ENCODE data around the gene DNMT3B. TPM values are rescaled to one million over a fixed set of nuclear protein-coding genes. Genes with fewer than 3 reads are reported as not detected.

The DNMT3B gene
- polyA plus RNA-seq, 2 donors, result 0.46 to 0.96 TPM

DNA sequence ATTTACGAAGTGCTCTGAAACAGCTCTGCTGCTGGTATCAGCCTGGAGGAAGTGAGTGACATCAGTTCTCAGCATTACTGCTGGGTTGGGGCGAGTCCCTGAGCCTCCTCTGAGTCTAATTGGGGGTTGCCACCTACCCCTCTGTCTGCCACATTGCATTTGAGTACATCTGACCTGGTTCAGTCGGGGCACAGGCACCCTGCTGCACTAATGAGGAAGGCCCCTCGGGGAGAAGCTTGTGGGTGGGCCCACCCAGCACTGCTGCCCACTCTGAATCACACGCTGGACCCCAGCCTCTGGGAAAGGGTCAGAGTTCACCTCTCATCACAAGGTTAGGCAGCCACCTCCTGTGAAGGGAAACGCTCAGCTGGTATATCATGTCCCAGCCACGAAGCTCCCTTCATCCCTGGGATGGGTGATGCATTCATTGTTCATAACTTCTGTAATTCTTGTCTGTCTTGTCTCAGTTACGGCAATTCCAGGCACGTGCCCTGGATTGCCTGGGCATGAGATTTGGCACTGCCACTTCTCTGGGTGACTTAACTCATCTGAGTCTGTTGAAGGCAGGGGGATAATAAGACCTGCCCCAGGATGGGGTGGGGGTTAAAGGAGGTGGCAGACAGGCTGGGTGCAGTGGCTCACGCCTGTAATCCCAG is 13.3 kb downstream of the DNMT3B start:
- Histone ChIP-seq H3K4me1 (ENCODE audit: control insufficient read depth in 2 of 2, insufficient read depth in 2 of 2, low read length in 1 of 2) (peaks cover 2 to 4% of the 10 kb centered on the region in 2 donors), H3K9me3 (ENCODE audit: control insufficient read depth in 2 of 2, insufficient read depth in 1 of 2, low read depth in 1 of 2, low read length in 1 of 2) (peaks cover 0 to 2% of the 10 kb centered on the region in 2 donors), H3K27ac (ENCODE audit: low read depth in 2 of 2, low read length in 1 of 2) (no peak overlapping the region), H3K36me3 (ENCODE audit: control insufficient read depth in 2 of 2, insufficient read depth in 2 of 2, low read length in 1 of 2) (no peaks in the 10 kb centered on the region), H3K27me3 (ENCODE audit: control insufficient read depth in 1 of 2, insufficient read depth in 2 of 2, low read length in 2 of 2) (no peaks in the 10 kb centered on the region), H3K4me3 (ENCODE audit: low read depth in 1 of 2, low read length in 2 of 2) (no peak overlapping the region)
- WGBS, 2 donors, result 63 to 75% methylated on average over 10 of the region's 10 CpGs

DNA sequence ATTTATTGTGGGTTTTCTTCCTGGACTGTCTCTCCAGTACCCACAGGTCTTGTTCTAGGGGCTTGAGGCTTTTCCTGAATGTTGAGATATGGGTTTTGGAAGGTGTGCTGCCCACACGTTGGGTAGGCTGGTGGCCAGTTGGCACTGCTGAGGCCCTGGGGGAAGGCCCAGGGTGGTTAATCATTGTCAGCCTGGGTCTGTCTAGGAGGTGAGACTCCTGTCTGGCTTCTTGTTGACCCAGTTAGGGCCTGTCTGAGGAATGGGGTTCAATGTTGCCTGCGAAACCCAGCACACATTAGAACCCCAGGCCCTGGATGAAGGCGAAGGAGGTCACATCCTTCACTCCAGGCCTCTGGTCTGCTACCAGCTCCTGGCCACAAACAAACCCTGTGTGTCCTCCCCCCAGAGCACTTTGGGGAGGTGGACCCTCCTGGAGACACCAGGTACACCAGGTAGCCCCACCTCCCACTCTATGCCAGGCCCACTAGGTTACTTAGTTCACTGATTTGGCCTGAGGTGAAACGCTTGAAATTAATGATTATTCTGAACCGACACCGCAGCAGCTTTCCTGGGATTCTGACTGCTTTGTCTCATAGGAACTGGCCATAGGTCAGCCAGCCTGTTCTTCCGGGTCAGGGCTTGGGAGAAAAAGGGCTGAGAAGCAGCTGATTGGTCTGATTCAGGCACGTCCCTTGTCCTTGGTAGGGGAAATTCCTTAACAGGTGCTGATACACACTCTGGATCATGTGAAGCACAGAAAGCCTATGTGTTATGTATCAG is 15.2 kb downstream of the DNMT3B start:
- H3K9me3 ChIP-seq (ENCODE audit: control insufficient read depth in 2 of 2, insufficient read depth in 1 of 2, low read depth in 1 of 2, low read length in 1 of 2), result peaks cover 0 to 2% of the 10 kb centered on the region in 2 donors
- H3K4me1 ChIP-seq (ENCODE audit: control insufficient read depth in 2 of 2, insufficient read depth in 2 of 2, low read length in 1 of 2), result peaks cover 2 to 4% of the 10 kb centered on the region in 2 donors
- no peak overlapping the region for H3K27ac ChIP-seq (ENCODE audit: low read depth in 2 of 2, low read length in 1 of 2)
- no peaks in the 10 kb centered on the region for H3K27me3 ChIP-seq (ENCODE audit: control insufficient read depth in 1 of 2, insufficient read depth in 2 of 2, low read length in 2 of 2)
- 66 to 83% methylated on average over 8 of the region's 8 CpGs for WGBS, 2 donors
- H3K36me3 ChIP-seq (ENCODE audit: control insufficient read depth in 2 of 2, insufficient read depth in 2 of 2, low read length in 1 of 2), result no peaks in the 10 kb centered on the region
- H3K4me3 ChIP-seq (ENCODE audit: low read depth in 1 of 2, low read length in 2 of 2), result no peak overlapping the region

DNA sequence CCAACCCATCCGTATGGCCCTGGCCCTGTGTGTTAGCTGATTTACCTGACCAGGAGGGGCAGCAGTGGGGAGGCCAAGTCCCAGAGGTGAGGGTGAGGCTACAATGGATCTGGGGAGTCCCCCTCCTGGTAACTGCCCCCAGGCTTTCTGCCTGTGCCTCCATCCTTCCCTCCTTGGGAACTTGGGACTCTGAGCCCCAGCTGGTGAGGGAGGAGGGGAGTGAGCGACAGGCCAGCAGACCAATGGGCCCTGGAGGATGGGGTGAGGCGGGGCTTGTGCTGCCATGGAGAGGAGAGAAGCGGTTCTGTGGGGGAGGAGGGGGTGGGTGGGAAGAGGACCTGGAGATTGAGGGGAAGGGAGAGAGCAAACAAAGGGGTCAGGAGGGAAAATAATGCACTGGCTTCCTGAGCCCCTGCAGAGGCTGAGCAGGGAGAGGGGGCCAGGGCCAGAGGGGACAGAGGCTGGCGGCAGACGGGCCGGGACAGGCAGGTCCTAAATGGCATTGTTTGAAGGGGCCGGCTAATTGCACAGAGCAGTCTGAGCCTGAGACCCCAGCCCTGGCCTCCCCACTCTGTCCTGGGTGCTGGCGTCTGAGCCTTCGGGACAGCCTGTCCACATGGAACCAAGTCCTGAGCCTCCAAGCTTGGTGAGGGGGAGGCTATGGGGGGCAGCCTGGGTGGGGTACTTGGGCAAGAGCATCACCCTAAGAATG is 17.5 kb downstream of the DNMT3B start:
- Histone ChIP-seq H3K27me3 (ENCODE audit: control insufficient read depth in 1 of 2, insufficient read depth in 2 of 2, low read length in 2 of 2) (no peaks in the 10 kb centered on the region), H3K4me1 (ENCODE audit: control insufficient read depth in 2 of 2, insufficient read depth in 2 of 2, low read length in 1 of 2) (peaks cover 2 to 4% of the 10 kb centered on the region in 2 donors), H3K27ac (ENCODE audit: low read depth in 2 of 2, low read length in 1 of 2) (no peak overlapping the region), H3K9me3 (ENCODE audit: control insufficient read depth in 2 of 2, insufficient read depth in 1 of 2, low read depth in 1 of 2, low read length in 1 of 2) (peaks cover 0 to 2% of the 10 kb centered on the region in 2 donors), H3K4me3 (ENCODE audit: low read depth in 1 of 2, low read length in 2 of 2) (no peak overlapping the region), H3K36me3 (ENCODE audit: control insufficient read depth in 2 of 2, insufficient read depth in 2 of 2, low read length in 1 of 2) (no peaks in the 10 kb centered on the region)
- WGBS, 2 donors, result 90% methylated on average over 10 of the region's 10 CpGs

GRCh38 chr20:32780278-32780677 is 18.1 kb downstream of the DNMT3B start:
- Histone ChIP-seq H3K27ac (ENCODE audit: low read depth in 2 of 2, low read length in 1 of 2) (no peak overlapping the region), H3K36me3 (ENCODE audit: control insufficient read depth in 2 of 2, insufficient read depth in 2 of 2, low read length in 1 of 2) (no peaks in the 10 kb centered on the region), H3K27me3 (ENCODE audit: control insufficient read depth in 1 of 2, insufficient read depth in 2 of 2, low read length in 2 of 2) (no peaks in the 10 kb centered on the region), H3K4me3 (ENCODE audit: low read depth in 1 of 2, low read length in 2 of 2) (no peak overlapping the region), H3K4me1 (ENCODE audit: control insufficient read depth in 2 of 2, insufficient read depth in 2 of 2, low read length in 1 of 2) (peaks cover 2 to 4% of the 10 kb centered on the region in 2 donors), H3K9me3 (ENCODE audit: control insufficient read depth in 2 of 2, insufficient read depth in 1 of 2, low read depth in 1 of 2, low read length in 1 of 2) (peaks cover 0 to 2% of the 10 kb centered on the region in 2 donors)
- 94 to 97% methylated on average over 16 of the region's 16 CpGs for WGBS, 2 donors

DNA sequence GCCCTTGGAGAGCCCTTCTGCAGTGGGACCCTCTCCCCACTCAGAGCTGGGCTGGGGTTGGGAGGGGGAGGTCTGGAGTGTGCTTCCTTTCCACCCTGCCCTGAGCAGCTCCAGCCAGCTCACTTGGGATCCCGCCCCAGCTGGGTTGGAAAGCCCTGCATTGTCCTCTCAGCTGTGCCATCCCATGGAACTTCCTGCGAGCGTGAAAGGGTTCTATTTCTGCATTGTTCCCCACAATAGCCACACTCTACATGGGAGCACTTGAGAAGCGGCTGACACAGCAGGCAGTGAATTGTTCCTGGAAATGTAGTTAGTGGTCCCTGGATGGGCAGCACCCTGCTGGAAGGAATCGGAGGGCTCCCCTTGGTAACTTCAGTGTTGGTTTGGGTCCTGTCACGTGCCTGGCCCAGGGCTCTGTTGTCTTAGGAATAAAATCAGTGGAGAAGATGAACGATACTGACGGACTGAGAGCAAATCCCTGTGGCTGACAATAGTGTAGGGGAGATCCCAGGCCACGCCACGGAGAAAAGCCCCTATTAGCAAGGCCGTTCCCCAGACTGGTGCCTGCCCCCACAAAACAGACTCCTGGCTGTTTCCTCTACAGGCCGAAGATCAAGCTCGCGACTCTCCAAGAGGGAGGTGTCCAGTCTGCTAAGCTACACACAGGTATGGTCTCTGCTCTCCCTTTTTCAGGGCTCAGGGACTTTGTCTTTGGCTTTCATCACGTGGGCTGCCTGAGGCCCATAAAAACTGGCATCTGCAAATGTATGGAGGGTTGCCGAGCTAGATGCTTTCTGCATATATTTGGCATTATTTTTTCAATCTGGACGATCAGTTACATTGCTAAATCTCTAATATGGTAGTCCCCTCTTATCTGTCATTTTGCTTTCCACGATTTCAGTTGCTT is 18.8 kb downstream of the DNMT3B start:
- Histone ChIP-seq H3K4me1 (ENCODE audit: control insufficient read depth in 2 of 2, insufficient read depth in 2 of 2, low read length in 1 of 2) (peaks cover 2 to 4% of the 10 kb centered on the region in 2 donors), H3K4me3 (ENCODE audit: low read depth in 1 of 2, low read length in 2 of 2) (no peak overlapping the region), H3K9me3 (ENCODE audit: control insufficient read depth in 2 of 2, insufficient read depth in 1 of 2, low read depth in 1 of 2, low read length in 1 of 2) (peaks cover 0 to 2% of the 10 kb centered on the region in 2 donors), H3K27me3 (ENCODE audit: control insufficient read depth in 1 of 2, insufficient read depth in 2 of 2, low read length in 2 of 2) (no peaks in the 10 kb centered on the region), H3K36me3 (ENCODE audit: control insufficient read depth in 2 of 2, insufficient read depth in 2 of 2, low read length in 1 of 2) (no peaks in the 10 kb centered on the region), H3K27ac (ENCODE audit: low read depth in 2 of 2, low read length in 1 of 2) (no peak overlapping the region)
- WGBS, 2 donors, result 88 to 89% methylated on average over 18 of the region's 18 CpGs

GRCh38 chr20:32784369-32785080 is 22.3 kb downstream of the DNMT3B start:
- no peaks in the 10 kb centered on the region for H3K9me3 ChIP-seq (ENCODE audit: control insufficient read depth in 2 of 2, insufficient read depth in 1 of 2, low read depth in 1 of 2, low read length in 1 of 2)
- no peaks in the 10 kb centered on the region for H3K27me3 ChIP-seq (ENCODE audit: control insufficient read depth in 1 of 2, insufficient read depth in 2 of 2, low read length in 2 of 2)
- WGBS, 2 donors, result 93 to 94% methylated on average over 13 of the region's 13 CpGs
- H3K4me3 ChIP-seq (ENCODE audit: low read depth in 1 of 2, low read length in 2 of 2), result no peak overlapping the region
- no peak overlapping the region for H3K27ac ChIP-seq (ENCODE audit: low read depth in 2 of 2, low read length in 1 of 2)
- no peaks in the 10 kb centered on the region for H3K36me3 ChIP-seq (ENCODE audit: control insufficient read depth in 2 of 2, insufficient read depth in 2 of 2, low read length in 1 of 2)
- no peaks in the 10 kb centered on the region for H3K4me1 ChIP-seq (ENCODE audit: control insufficient read depth in 2 of 2, insufficient read depth in 2 of 2, low read length in 1 of 2)

GRCh38 chr20:32786059-32786760 is 24.0 kb downstream of the DNMT3B start:
- Histone ChIP-seq H3K9me3 (ENCODE audit: control insufficient read depth in 2 of 2, insufficient read depth in 1 of 2, low read depth in 1 of 2, low read length in 1 of 2) (no peaks in the 10 kb centered on the region), H3K4me3 (ENCODE audit: low read depth in 1 of 2, low read length in 2 of 2) (no peak overlapping the region), H3K36me3 (ENCODE audit: control insufficient read depth in 2 of 2, insufficient read depth in 2 of 2, low read length in 1 of 2) (no peaks in the 10 kb centered on the region), H3K4me1 (ENCODE audit: control insufficient read depth in 2 of 2, insufficient read depth in 2 of 2, low read length in 1 of 2) (no peaks in the 10 kb centered on the region), H3K27ac (ENCODE audit: low read depth in 2 of 2, low read length in 1 of 2) (no peak overlapping the region), H3K27me3 (ENCODE audit: control insufficient read depth in 1 of 2, insufficient read depth in 2 of 2, low read length in 2 of 2) (no peaks in the 10 kb centered on the region)
- WGBS, 2 donors, result 94 to 96% methylated on average over 16 of the region's 16 CpGs

DNA sequence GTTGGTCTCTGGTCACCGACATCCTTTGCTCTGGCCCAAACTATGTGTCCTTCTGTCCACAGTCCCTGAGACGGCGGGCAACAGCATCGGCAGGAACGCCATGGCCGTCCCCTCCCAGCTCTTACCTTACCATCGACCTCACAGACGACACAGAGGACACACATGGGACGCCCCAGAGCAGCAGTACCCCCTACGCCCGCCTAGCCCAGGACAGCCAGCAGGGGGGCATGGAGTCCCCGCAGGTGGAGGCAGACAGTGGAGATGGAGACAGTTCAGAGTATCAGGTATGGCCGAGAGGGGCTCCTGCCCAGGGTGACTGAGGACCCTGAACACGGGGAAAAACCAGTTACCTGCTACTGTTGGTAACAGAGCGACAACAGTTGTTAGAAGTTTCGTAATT is 25.0 kb downstream of the DNMT3B start:
- no peaks in the 10 kb centered on the region for H3K36me3 ChIP-seq (ENCODE audit: control insufficient read depth in 2 of 2, insufficient read depth in 2 of 2, low read length in 1 of 2)
- no peak overlapping the region for H3K4me3 ChIP-seq (ENCODE audit: low read depth in 1 of 2, low read length in 2 of 2)
- H3K4me1 ChIP-seq (ENCODE audit: control insufficient read depth in 2 of 2, insufficient read depth in 2 of 2, low read length in 1 of 2), result no peaks in the 10 kb centered on the region
- H3K27ac ChIP-seq (ENCODE audit: low read depth in 2 of 2, low read length in 1 of 2), result no peak overlapping the region
- no peaks in the 10 kb centered on the region for H3K27me3 ChIP-seq (ENCODE audit: control insufficient read depth in 1 of 2, insufficient read depth in 2 of 2, low read length in 2 of 2)
- WGBS, 2 donors, result 92 to 93% methylated on average over 16 of the region's 16 CpGs
- H3K9me3 ChIP-seq (ENCODE audit: control insufficient read depth in 2 of 2, insufficient read depth in 1 of 2, low read depth in 1 of 2, low read length in 1 of 2), result no peaks in the 10 kb centered on the region

Data from esophagus (tissue), 2 donors.